NCI-H2227 (cell line): Measurements from ENCODE around the gene BBS5.
"Not testable (repeated sequence)": the region's sequence is repeated elsewhere in the genome, so short reads cannot be mapped to it uniquely, and the experiment has no call there.

Experiments
- DNase-seq: peaks from one replicate; lab custom pipeline; 2025; ENCODE audit not compliant: unreplicated experiment; lab: John Stamatoyannopoulos, UW

BBS5 gene

GRCh38 chr2:169479257-169480078 is at the start of gene BBS5:
Gene BBS5, plus strand, starts transcription at chr2:169479494. Its CDS starts 60 bp downstream, at chr2:169479554.
- DNase-seq: peak; percentile 93

- not testable (repeated sequence) for DNase-seq
Measured at GRCh38 chr2:169431772-169432171, 47.5 kb upstream of the BBS5 start.

- not testable (repeated sequence) for DNase-seq
Measured at GRCh38 chr2:169434236-169434635, 45.1 kb upstream of the BBS5 start.

GRCh38 chr2:169438466-169439072 is 40.7 kb upstream of the BBS5 start:
- DNase-seq: no peak

GRCh38 chr2:169439900-169440299 is 39.4 kb upstream of the BBS5 start:
- DNase-seq: no peak

- DNase-seq: no peak
Measured at GRCh38 chr2:169446452-169446851, 32.8 kb upstream of the BBS5 start.

GRCh38 chr2:169448316-169448715 is 31.0 kb upstream of the BBS5 start:
- DNase-seq: no peak

GRCh38 chr2:169448865-169449264 is 30.4 kb upstream of the BBS5 start:
- DNase-seq: no peak

- peak; percentile 71 for DNase-seq
Measured at GRCh38 chr2:169452080-169452479, 27.2 kb upstream of the BBS5 start.

- DNase-seq: not testable (repeated sequence)
Measured at GRCh38 chr2:169453044-169453443, 26.2 kb upstream of the BBS5 start.

- no peak for DNase-seq
Measured at GRCh38 chr2:169461143-169461542, 18.2 kb upstream of the BBS5 start.

- peak; percentile 21 for DNase-seq
Measured at GRCh38 chr2:169462896-169463695, 16.2 kb upstream of the BBS5 start.

GRCh38 chr2:169464466-169464865 is 14.8 kb upstream of the BBS5 start:
- DNase-seq: no peak

- peak; percentile 30 for DNase-seq
Measured at GRCh38 chr2:169464882-169465281, 14.4 kb upstream of the BBS5 start.

GRCh38 chr2:169468841-169469240 is 10.5 kb upstream of the BBS5 start:
- no peak for DNase-seq

- no peak for DNase-seq
Measured at GRCh38 chr2:169469952-169470572, 9.2 kb upstream of the BBS5 start.

- DNase-seq: no peak
Measured at GRCh38 chr2:169472249-169472648, 7.0 kb upstream of the BBS5 start.

GRCh38 chr2:169476459-169476858 is 2.8 kb upstream of the BBS5 start:
- DNase-seq: no peak

GRCh38 chr2:169478339-169478738 is 955 bp upstream of the BBS5 start:
- DNase-seq: no peak

GRCh38 chr2:169478745-169479256 is 493 bp upstream of the BBS5 start:
- no peak for DNase-seq

- no peak for DNase-seq
Measured at GRCh38 chr2:169480079-169480465, 778 bp downstream of the BBS5 start.
